ENCODE measurements around the gene CCHCR1.

DNA sequence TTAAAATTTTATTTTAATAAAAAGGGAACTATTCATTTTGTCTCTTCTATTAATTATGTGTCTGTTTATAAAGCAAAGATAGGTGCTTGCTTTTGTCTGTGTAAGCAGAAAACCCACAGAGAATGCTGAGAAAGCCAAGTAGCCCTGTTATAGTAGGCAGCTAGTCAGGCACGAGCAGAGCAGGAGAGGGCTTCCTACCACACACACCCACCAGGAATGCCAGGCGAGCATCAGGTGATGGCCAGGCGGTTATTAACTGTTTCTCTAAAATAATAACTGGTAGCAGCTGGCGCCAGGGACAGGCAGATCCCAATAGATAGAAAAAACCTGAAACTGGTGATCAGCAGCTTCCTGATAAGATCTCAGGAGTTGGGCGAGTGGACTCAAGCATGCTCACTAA is 60.9 kb downstream of the CCHCR1 start:
- TF ChIP-seq EZH2phosphoT487 (IDR thresholded peaks at IDR 0.05) (no peak), EZH2 (IDR thresholded peaks at IDR 0.05) (no peak)
- TF ChIP-seq, protein P1, sequence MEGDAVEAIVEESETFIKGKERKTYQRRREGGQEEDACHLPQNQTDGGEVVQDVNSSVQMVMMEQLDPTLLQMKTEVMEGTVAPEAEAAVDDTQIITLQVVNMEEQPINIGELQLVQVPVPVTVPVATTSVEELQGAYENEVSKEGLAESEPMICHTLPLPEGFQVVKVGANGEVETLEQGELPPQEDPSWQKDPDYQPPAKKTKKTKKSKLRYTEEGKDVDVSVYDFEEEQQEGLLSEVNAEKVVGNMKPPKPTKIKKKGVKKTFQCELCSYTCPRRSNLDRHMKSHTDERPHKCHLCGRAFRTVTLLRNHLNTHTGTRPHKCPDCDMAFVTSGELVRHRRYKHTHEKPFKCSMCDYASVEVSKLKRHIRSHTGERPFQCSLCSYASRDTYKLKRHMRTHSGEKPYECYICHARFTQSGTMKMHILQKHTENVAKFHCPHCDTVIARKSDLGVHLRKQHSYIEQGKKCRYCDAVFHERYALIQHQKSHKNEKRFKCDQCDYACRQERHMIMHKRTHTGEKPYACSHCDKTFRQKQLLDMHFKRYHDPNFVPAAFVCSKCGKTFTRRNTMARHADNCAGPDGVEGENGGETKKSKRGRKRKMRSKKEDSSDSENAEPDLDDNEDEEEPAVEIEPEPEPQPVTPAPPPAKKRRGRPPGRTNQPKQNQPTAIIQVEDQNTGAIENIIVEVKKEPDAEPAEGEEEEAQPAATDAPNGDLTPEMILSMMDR (IDR thresholded peaks at IDR 0.05), result no peak

Measured in neural progenitor cell (in vitro differentiated cells).